RWPE2 (cell line): ENCODE data around the gene SAG.

Experiments
- ATAC-seq: fragments of 200-7000 bp; cut with Tn5 transposase; 3 replicates; pipeline ENCODE4 v1.9.1; 2021; ENCODE audit warnings: low read depth
- DNase-seq: peaks from one replicate; pipeline ENCODE4 v3.0.0-alpha.2; 2020; ENCODE audit warnings: low spot score
- H3K27ac ChIP-seq: fragments of 450-650 bp; 2 replicates; pipeline ENCODE4 v1.5.1; 2017; ENCODE audit warnings: mild to moderate bottlenecking; ENCODE audit not compliant: poor library complexity, severe bottlenecking
- H3K27me3 ChIP-seq: fragments of 250-450 bp; sonication (Bioruptor Pico); 2 replicates; pipeline ENCODE4 v1.5.1; 2021; ENCODE audit warnings: mild to moderate bottlenecking, moderate library complexity; ENCODE audit not compliant: insufficient read depth, poor library complexity, severe bottlenecking
- H3K36me3 ChIP-seq: fragments of 250-450 bp; sonication (Bioruptor Pico); 2 replicates; pipeline ENCODE4 v1.5.1; 2020; ENCODE audit warnings: low read depth, mild to moderate bottlenecking, moderate library complexity
- H3K4me1 ChIP-seq: fragments of 250-450 bp; sonication (Bioruptor Pico); 2 replicates; pipeline ENCODE4 v1.5.1; 2021; ENCODE audit warnings: mild to moderate bottlenecking, moderate library complexity; ENCODE audit not compliant: insufficient read depth, poor library complexity, severe bottlenecking
- H3K4me3 ChIP-seq: fragments of 250-450 bp; sonication (Bioruptor Pico); 2 replicates; pipeline ENCODE4 v1.5.1; 2021; ENCODE audit warnings: mild to moderate bottlenecking, moderate library complexity; ENCODE audit not compliant: severe bottlenecking
- H3K9me3 ChIP-seq: fragments of 250-450 bp; sonication (Bioruptor Pico); 2 replicates; pipeline ENCODE4 v1.5.1; 2021; ENCODE audit warnings: mild to moderate bottlenecking, moderate library complexity; ENCODE audit not compliant: severe bottlenecking
- TF ChIP-seq, protein P1 (sequence below): fragments of 450-650 bp; IDR thresholded peaks from one replicate; pipeline ENCODE4 v1.5.1; 2017; ENCODE audit warnings: mild to moderate bottlenecking, moderate library complexity; ENCODE audit not compliant: poor library complexity, severe bottlenecking

The SAG gene

DNA sequence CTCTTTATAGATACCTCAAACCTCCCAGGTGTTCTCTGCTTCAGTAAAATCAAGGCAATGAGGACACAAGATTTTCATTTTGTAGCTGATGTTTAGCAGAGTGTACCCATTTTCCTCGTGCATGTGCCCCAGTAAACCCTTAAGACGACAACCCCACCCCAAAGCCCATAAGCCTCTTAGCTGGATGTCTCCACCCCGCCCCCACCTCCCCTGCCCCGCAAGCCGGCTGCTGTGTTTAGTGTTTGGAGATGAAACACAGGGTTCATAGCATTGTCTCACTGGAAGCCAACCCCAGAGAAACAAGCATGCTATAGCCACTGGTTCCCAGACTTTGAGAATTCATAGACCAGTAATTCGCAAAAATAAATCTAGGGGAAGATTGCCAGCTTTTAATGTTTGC is 5.8 kb upstream of the SAG start:
- H3K9me3 ChIP-seq = no peaks in the 10 kb centered on the region
- no peaks in the 10 kb centered on the region for H3K27me3 ChIP-seq
- H3K36me3 ChIP-seq = no peaks in the 10 kb centered on the region
- H3K27ac ChIP-seq = no peak overlapping the region
- H3K4me1 ChIP-seq = no peaks in the 10 kb centered on the region
- TF ChIP-seq, protein P1, sequence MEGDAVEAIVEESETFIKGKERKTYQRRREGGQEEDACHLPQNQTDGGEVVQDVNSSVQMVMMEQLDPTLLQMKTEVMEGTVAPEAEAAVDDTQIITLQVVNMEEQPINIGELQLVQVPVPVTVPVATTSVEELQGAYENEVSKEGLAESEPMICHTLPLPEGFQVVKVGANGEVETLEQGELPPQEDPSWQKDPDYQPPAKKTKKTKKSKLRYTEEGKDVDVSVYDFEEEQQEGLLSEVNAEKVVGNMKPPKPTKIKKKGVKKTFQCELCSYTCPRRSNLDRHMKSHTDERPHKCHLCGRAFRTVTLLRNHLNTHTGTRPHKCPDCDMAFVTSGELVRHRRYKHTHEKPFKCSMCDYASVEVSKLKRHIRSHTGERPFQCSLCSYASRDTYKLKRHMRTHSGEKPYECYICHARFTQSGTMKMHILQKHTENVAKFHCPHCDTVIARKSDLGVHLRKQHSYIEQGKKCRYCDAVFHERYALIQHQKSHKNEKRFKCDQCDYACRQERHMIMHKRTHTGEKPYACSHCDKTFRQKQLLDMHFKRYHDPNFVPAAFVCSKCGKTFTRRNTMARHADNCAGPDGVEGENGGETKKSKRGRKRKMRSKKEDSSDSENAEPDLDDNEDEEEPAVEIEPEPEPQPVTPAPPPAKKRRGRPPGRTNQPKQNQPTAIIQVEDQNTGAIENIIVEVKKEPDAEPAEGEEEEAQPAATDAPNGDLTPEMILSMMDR = no peak
- DNase-seq = no peak
- H3K4me3 ChIP-seq = no peak overlapping the region
- ATAC-seq = no peak

DNA sequence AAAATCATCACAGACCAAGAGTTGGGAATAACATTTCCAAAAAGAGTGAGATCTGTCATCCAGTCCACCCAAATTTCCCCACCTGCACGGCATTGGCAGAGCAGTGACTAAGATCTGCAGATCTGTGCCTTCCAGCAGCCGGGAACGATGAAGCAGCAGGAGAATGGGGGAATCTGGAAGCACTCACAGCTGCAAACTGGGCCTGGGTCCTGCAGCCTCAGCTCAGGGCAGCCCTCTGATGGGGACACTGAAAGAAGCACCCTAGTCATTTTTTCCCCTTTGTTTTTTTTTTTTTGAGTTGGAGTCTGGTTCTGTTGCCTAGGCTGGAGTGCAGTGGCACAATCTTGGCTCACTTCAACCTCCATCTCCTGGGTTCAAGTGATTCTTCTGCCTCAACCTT is 4.4 kb upstream of the SAG start:
- ATAC-seq (no peak), DNase-seq (no peak)
- Histone ChIP-seq H3K27ac (no peak overlapping the region), H3K27me3 (no peaks in the 10 kb centered on the region), H3K36me3 (no peaks in the 10 kb centered on the region), H3K4me1 (no peaks in the 10 kb centered on the region), H3K4me3 (no peak overlapping the region), H3K9me3 (no peaks in the 10 kb centered on the region)
- TF ChIP-seq, protein P1 = no peak

DNA sequence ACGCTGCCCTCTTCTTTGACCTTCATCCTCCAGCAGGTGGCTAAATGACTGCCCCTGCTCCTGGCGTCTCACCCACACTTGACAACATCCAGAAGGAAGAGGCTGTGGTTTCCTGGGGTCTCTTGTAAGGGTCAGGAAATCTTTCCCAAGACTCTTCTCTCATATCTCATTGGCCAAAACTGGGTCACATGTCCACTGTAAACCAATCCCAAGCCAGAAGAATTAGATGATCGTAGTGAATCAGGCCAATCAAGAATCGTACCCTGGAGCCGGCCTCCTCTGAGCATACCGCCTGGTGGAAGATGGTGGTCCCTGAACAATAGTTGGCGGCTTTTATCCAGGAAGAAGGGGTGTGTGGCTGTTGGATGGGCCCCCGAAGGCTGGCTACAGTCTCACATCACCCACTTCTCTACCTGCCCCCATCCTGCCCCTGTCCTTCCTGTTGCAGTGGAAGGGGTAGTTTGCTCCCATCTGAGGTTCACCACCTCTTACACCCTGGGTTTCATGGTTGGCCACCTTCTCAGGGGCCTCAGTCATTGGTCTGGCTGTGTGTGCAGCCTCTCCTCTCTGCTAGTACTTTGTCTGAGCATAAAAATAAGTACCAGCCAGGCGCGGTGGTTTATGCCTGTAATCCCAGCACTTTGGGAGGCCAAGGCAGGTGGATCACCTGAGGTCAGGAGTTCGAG is 3.8 kb downstream of the SAG start:
- Histone ChIP-seq H3K4me3 (no peak overlapping the region), H3K4me1 (no peaks in the 10 kb centered on the region), H3K27me3 (no peaks in the 10 kb centered on the region), H3K27ac (no peak overlapping the region), H3K36me3 (no peaks in the 10 kb centered on the region), H3K9me3 (no peaks in the 10 kb centered on the region)
- DNase-seq = no peak
- TF ChIP-seq, protein P1 = no peak
- ATAC-seq = no peak

GRCh38 chr2:233312874-233313273 is 5.3 kb downstream of the SAG start:
- no peak for ATAC-seq
- no peaks in the 10 kb centered on the region for H3K36me3 ChIP-seq
- no peak overlapping the region for H3K4me3 ChIP-seq
- H3K27ac ChIP-seq = no peak overlapping the region
- TF ChIP-seq, protein P1 = no peak
- no peaks in the 10 kb centered on the region for H3K4me1 ChIP-seq
- no peaks in the 10 kb centered on the region for H3K27me3 ChIP-seq
- H3K9me3 ChIP-seq = no peaks in the 10 kb centered on the region
- no peak for DNase-seq

DNA sequence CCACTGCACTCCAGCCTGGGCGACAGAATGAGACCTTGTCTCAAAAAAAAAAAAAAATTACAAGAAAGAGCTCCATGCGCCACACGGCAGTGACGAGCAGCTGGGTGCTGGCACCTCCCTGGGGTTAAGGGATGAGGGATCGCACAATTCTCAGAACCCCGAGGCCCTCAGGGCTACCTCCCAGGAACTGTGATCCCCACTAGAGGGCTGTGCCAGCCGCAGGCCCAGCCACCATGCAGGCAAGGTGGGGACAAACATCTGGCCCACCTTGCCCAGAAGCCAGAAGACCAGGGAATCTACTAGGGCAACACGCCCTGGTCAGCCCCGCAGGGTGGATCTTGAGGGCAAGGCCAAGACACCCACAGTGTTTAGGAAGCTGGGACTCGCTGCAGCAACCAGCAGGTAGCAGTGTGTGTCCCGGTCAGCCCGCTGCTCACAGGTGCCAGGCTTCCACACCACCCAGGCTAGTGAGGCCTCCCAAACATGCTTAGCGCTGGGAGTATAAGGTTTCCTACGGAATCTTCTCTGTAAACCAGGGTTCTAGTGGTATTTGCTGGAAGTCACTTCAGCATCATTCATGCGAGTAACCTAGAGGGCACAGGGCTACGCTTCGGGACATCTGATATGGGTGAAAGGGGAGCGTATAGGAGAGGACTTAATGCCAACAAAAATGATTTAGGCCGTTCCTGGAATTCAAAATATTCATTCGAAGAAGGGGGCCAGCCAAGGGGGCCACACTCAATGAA is 6.7 kb downstream of the SAG start:
- no peak overlapping the region for H3K27ac ChIP-seq
- no peaks in the 10 kb centered on the region for H3K27me3 ChIP-seq
- no peak for DNase-seq
- no peak overlapping the region for H3K4me3 ChIP-seq
- no peaks in the 10 kb centered on the region for H3K36me3 ChIP-seq
- no peaks in the 10 kb centered on the region for H3K4me1 ChIP-seq
- no peak for ATAC-seq
- H3K9me3 ChIP-seq = no peaks in the 10 kb centered on the region
- TF ChIP-seq, protein P1 = no peak
